Fibroblast of lung (primary cell): ENCODE measurements around the gene RHOT2.

Experiments used
- CTCF ChIP-seq, 2 donors: IDR thresholded peaks in 1 of 2; conservative IDR thresholded peaks in 1 of 2; 1 replicate in 1 of 2; 2 replicates in 1 of 2; pipeline ENCODE4 v1.5.1; 2011 to 2012; ENCODE audit warnings: low read length in 2 of 2, control low read depth in 1 of 2, inconsistent platforms in 1 of 2, low read depth in 1 of 2, mild to moderate bottlenecking in 1 of 2
- EZH2 ChIP-seq: IDR thresholded peaks from 2 replicates; pipeline ENCODE4 v1.5.1; 2012; ENCODE audit warnings: low read length, control low read depth, mild to moderate bottlenecking; ENCODE audit errors: missing control alignments

- TF ChIP-seq CTCF (conservative IDR thresholded peaks at IDR 0.05 in 1 of 2, IDR thresholded peaks at IDR 0.05 in 1 of 2; ENCODE audit: low read depth in 1 of 2, low read length in 2 of 2) (no peak), EZH2 (no peak)
These were observed 34.4 kb downstream of the RHOT2 start for GRCh38 chr16:702341-702740.
